ENCODE results near the gene ZNF692.

Gene ZNF692

GRCh38 chr1:248800459-248800858 is 58.4 kb downstream of the ZNF692 start:
- Mint-ChIP-seq H3K27ac (ENCODE audit: low read depth) (no peak overlapping the region), H3K9me3 (no peaks in the 10 kb centered on the region), H3K4me1 (no peaks in the 10 kb centered on the region), H3K4me3 (no peak overlapping the region), H3K36me3 (ENCODE audit: insufficient read depth) (peaks cover 1% of the 10 kb centered on the region), H3K27me3 (peaks cover 69% of the 10 kb centered on the region)
- ATAC-seq (replicated peaks; ENCODE audit: extremely low read depth, poor library complexity, severe bottlenecking) = no peak
- DNase-seq (ENCODE audit: low spot score in 2 of 2) = no peak

Data from central memory CD8-positive, alpha-beta T cell (primary cell).